GM21825 (cell line): ENCODE measurements around the gene AUP1.
A peak's percentile ranks its signal among the peaks of the same experiment; 100 is the strongest.

ENCODE experiments used
- ATAC-seq: cut with Tn5 transposase; IDR thresholded peaks from one replicate; pipeline ENCODE4 v1.9.1; 2021; ENCODE audit warnings: mild to moderate bottlenecking, moderate library complexity; ENCODE audit not compliant: unreplicated experiment

The AUP1 gene

DNA sequence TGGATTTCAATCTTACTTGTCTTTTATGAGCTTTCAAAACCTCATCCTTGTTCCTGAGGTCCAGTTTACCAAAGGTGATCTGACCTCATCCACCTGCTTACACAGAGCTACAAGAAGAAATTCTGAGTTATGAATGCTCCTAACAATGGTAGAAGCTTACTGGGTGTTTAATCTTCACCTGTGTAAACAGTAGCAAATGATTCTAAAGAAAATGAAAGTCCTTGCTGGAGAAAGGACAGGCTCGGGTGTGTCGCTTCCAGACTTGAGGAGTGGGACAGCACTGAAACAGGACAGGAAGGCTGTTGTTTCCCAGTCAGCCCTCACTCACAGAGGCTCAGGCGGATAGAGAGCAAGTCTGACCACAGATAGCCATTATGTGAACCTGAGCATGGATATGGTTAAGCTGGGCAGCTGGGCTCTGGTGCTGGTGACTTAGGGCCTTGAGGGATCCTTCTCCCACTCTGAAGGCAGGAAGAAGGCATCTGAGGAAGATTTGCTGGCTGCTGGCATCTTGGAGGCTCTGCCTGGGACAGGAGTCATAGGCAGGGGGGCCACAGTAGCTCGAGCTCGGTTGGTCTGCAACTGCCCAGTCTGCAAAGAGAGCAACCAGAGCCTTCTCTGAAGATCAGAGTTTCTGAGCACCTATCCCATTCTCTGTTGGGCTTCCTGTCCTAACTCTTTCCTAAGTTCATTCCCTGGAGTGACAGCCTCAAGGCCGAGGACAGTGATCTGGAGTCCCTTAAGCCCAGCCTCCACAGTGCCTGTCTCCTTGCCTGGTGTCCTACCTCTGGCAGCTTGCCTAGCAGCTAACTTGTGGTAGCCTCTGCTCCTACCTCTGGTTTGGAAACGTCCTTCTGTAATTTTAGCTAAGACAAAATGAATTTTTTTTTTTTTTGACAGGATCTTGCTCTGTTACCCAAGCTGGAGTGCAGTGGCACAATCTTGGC lies 29.1 kb upstream of the AUP1 start:
- no peak for ATAC-seq

DNA sequence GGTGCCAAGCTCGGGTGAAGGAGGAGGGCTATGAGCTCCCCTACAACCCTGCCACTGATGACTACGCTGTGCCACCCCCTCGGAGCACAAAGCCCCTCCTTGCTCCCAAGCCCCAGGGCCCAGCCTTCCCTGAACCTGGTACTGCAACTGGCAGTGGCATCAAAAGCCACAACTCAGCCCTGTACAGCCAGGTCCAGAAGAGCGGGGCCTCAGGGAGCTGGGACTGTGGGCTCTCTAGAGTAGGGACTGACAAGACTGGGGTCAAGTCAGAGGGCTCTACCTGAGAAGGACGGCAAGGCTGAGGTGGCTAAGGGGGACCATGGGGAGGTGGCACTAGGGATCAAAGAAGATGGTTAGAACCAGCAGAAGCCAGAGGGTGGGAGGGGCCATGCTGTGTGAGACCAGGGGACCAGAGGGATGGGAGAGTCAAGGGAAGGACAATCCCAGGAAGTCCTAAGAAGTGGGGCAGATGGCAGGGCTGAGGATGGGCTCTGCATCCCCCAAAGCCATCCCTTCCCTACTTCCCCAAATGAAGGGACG lies 27.4 kb upstream of the AUP1 start:
- no peak for ATAC-seq

DNA sequence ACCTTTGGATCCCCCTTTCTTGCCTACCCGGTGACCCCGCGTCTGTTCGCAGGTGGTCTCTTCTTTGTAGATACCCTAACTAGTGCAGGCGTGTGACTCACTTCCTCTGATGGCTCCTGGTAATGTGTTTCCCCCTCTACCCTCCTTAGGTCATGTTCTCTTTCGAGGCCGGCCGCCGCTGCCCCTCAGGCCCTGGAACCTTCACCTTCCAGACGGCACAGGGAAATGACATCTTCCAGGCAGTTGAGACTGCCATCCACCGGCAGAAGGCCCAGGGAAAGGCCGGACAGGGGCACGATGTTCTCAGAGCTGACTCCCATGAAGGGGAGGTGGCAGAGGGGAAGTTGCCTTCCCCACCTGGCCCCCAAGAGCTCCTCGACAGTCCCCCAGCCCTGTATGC lies 26.7 kb upstream of the AUP1 start:
- ATAC-seq, result no peak

DNA sequence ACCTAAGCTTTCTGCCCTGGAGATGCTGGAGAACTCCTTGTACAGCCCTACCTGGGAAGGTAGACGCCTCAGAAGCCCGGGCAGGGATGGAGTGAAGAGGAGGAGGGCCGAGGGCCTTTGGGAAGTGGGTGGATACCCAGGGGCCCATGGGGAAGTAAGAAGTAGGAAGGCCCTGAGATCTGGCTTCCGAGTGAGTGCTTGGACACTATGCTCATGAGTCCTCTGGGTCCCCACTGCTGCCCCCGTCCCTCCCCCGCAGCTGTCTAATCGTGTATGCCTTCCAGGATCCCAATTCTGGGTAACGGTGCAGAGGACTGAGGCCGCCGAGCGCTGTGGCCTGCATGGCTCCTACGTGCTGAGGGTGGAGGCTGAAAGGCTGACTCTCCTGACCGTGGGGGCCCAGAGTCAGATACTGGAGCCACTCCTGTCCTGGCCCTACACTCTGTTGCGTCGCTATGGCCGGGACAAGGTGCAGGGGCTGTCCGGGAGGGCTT lies 26.2 kb upstream of the AUP1 start:
- no peak for ATAC-seq

DNA sequence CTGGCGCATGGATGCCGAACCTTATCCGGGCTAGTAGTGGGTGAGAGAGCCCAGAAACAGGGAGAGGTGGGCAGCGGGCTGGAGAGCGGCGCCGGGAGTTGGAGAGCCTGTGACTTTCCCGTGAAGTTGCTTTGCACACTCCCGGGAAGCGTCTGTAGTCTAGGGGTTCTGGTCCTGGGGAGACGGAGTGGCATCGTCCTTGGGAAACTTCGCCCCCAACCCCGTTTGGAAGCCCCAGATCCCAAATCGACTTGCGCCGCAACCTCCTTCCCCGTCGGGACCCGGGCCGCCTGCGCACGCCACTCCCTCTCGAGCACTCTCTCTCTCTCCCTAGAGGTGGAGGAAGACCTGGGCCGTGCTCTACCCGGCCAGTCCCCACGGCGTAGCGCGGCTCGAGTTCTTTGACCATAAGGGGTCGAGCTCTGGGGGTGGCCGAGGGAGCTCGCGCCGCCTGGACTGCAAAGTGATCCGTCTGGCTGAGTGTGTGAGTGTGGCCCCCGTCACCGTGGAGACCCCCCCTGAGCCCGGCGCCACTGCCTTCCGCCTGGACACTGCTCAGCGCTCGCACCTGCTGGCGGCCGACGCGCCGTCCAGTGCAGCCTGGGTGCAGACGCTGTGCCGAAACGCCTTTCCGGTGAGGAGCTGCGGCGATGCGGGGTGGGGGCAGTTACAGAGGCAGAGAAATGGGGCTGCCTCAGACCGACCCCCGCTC lies 25.5 kb upstream of the AUP1 start:
- peak; percentile 34 for ATAC-seq

DNA sequence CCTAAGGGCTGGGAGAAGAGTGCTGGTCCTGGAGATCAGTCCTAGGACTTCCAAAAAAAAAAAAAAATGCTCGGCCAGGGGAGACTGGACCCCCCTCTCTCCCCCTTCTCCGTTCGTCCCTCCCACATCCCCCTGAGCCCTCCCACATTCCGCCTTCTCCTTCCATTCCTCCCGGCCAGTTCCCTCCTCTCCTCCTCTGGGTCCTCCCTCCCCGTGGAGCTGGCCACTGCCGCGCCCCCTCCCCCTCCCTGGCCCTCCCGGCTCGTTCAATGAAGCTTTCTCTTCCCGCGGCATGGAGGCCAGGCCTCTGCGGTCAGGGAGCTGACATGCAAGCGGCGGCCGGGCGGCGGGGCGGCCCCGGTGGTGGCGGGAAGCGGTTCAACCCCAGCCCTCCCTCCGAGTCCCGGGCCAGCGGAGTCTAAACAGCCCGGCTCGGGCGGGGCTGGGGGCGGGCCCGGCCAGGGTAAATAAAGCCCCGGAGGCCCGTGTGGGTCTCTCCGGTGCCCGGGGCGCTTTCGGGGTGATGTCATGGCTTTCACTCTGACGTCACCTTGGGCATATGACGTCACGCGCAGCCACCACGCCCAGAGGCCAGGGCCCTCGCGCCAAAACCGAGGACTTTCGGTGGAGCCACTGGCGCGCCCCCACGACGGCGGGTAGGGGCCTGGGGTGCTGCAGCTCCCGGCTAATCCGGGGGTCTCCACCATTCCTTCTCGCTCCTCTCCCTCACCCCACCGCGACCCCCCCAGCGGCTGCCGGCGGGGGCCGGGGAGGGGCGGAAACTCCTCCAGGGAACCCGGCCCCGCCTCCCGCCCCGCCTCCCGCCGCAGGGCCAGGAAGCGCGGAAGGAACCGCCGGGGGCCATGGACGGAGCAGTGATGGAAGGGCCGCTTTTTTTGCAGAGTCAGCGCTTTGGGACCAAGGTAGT lies 24.6 kb upstream of the AUP1 start, which contains the start of the genes DOK1 and LOXL3:
DOK1 (plus strand) TSS at position 829 of the 928 bp plus-strand sequence; CDS start at position 864, 35 bp downstream.
LOXL3 (minus strand) TSS at position 51 of the 928 bp plus-strand sequence. CDS start 1,308 bp downstream, outside the sequence.
- ATAC-seq, result peak; percentile 55

DNA sequence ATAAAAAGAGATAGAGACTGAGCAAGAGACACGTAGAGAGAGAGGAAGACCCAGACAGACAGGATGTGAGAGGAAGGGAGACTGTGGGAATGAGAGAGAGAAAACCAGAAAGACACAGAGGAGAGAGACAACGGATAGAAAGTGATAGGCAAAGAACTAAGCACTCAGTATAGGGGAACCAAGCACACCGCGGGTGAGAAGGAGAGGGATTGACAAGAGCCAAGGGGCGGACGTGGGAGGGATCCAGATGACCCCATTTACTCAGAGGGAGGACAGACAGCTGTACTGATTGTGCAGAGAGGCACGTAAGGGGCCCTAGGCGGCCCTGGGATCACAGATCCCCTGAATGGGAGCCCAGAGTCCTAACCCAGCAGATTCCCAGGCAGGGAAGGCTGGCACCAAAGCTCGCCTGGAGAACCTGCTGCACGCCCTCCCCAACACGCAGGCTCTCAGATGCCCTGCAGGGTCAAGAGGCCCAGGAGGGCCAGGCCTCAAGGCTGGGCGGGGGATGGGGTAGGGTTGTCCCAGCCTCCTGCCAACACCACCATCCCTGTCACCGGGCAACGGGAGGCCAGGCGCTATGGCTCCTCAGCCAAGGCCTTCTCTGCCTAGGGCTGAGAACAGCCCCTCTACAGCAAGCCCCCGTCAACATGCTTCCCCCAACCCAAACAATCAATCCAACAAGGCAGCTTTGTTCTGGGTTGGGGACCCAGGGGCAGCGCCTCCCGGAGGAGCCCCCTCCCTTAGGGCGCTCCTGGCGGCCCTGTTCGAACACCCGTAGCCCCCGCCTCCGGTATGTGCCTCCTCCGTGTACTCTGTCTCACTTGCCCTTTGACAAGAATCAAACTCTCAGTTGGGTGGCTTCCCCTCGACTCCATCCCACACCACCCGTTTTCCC lies 23.7 kb upstream of the AUP1 start:
- no peak for ATAC-seq

DNA sequence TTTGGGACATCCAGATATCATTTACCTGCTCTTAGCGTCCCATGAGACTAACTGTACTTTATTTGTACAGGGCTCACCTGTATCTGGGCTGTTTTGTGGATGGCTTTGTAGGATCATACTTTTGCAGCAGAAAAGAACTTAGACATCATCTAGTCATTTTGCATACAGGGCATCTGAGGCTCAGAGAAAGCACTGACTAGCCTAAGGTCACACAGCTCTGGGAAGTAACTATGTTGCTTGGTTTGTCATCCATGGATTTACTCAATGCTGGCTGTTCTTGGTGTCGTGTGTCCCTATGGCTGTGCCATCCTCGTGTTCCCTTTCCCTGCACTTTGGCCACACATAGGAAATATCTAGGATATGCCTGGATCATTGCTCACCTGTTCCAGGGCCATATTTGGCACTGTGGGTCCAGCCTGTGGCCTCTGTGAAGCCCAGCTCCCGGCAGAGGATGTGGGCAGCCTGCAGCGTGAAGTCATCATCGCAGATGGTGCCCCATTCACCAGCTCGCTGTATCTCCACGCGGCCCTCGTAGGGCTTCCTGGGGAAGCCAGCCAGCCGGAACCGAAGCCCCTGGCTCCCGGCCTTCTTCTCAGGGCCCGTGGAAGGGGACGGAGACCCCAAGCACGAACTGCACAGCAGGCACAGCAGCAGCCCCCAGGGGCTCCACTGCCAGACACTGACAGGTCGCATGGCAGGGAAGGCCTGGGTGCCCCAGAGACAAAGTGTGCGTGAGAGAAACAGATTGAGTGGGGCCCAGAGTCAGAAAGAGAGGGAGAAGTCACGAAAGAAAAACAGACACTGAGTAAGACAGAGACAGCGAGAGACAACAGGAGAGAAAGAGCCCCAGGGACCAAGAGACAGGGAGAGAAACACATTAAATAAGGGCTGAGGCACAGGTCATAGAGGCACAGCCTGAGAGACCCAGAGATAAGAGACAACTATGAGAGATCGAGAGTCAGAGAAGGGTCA lies 22.7 kb upstream of the AUP1 start:
- no peak for ATAC-seq

DNA sequence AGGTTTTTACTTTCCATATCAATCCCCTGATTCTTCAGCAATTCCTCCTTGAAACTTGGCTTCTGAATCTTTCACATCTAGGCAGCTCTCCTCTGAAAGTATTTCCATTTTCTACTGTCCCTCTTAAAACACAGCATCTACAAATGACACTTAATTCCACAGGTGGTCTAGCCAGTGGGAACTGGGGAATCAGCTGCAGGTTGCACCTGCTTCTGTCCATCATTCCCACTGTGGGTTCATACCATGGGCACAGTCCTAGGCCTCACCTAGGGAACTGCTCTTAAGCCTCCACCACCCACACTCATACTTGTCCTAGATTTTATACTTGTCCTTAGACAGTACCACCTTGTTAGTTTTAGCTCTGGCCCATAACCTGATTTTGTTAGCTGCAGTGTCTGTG lies 22.0 kb upstream of the AUP1 start:
- no peak for ATAC-seq

DNA sequence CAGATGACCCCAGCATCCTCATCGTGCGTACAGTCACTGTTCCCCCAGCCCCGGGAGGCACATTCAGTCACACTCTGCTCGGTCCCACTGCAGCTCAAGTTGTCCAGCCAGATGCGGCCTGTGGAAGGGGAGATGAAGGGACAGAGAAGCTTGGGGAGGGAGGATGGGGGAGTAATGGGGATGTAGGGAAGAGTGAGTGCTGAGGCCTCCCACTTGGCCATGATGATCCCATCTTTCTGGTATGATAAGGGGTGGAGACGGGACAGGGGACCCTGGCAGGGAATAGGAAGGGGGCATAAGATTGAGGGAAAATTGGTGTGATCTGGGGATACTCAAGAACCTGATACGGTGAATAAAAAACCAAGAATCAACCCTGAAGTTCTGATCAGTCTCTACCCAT lies 20.7 kb upstream of the AUP1 start:
- ATAC-seq, result no peak

DNA sequence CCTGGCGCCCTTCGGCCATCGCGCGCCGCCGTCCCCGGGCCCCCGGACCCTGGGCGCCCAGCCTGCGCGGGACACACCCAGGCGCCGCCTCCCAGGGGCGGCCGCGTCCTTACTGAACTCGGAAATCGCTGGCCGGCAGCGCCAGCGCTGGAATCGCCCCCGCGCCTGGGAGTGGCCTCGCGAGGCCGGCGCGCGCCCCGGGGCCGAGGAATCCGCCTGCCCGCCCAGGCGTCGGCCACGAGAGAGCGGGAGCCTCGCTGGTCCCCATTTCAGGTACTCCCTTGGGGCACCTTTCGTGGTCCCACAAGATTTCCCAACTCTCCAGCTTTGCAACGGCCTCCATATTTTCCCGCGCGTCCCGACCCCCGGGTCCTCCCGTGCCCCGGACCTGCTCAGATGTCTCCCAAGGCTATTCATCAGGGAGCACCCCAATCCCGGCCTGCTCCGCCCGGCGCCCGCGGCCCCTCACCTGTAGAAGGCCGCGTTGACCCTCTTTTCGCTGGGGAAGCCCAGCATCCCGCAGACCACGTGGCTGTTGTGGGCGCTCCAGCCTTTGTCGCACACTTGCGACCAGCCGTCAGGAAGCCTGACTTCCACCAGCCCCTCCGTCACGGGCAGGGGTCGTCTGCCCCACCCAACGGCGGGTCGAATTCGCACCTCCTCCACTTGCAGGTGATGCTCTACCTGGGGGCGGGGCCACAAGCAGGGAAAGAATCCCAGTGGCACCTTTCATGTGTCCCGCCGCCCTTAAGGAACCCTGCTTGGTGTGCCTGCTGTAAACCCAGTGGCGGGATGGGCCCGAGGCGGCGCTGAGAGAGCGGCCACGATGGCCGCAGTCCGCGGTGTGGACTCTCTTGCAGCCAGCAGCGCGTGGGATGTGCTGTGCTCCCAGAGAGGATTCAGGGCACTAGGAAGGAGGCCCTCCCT lies 19.7 kb upstream of the AUP1 start:
- ATAC-seq, result peak; percentile 39

DNA sequence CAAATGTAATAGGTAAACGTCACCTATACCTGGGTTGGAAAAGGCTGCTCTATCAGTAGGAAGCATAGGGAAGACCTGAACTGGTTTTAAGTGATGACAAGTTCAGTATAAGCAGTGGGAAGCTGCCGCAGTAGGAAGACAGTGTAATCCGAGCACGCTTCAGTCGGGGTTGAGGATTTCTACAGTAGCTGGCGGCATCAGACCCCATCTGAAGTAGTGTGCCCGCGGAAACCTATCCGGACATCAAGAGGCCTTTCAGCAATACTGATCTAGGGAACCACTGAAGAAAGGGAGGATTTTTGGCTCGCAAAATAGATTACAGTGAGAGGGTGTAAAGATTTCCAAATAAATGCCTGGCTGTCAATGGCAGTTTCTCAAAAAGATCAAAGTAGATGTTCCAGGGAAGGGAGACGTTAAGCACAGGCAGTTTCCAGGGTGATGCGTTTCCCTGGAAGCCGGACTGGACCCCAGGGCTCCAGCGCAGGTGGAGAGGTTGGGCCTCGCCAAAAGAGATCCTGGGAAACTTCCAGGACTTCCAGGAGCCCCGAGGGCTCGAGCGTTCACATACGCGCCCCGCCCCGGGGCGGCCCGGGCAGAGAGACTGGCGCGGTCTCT lies 18.9 kb upstream of the AUP1 start:
- no peak for ATAC-seq

DNA sequence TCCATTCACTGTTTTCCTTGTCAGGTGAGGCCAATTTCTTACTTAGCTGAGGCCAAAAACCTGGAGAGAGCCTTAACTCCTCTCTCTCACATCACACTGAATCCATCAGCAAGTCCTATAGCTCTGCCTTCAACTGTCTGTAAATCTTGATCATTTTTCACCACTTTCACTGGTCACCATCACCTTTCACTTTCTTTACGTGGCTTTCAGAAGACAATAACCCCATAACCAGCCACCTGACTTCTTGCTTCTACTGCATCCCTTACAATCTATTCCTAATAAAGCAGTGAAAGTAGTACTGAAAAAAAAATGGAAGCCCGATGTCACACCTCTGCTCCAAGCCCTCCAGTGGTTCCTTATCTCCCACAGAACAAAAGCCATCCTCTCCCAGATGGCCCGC lies 16.5 kb upstream of the AUP1 start:
- ATAC-seq, result no peak

DNA sequence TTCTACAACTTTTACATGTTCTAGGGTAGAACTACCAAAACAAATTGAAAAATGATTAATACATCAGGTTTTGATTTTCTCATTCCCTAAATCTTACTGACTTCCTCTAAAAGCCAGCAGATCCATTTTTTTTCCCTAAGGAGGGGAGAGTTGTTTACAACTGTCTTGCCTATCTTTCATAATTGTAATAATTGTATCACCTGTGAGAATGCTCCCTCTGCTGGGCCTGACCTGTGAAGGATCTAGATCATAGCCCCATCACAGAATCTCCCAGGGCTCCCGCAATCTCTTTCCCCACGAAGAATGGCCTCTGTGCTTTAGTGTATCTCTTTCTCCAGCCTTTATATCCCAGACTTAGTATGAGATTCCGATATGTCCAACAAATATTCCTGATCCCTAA lies 15.1 kb upstream of the AUP1 start:
- ATAC-seq, result no peak

DNA sequence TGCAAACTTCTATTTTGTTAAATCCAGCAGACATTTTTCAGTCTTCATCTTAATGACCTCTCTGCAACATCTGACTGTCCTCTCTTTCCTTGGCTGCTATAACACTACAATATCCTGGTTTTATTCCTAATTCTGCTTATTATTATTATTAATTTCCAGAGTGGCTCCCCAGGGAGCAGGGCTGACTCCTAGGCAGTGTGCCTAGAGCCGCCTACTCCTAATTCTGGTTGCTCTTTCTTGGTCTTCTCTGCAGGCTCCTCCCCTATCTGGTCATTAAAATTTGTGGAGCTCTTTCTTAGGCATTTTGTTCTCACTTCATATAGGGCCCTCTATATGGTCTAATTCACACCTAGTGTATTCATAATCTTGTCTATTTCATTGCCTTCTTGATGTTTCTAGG lies 13.5 kb upstream of the AUP1 start:
- no peak for ATAC-seq

DNA sequence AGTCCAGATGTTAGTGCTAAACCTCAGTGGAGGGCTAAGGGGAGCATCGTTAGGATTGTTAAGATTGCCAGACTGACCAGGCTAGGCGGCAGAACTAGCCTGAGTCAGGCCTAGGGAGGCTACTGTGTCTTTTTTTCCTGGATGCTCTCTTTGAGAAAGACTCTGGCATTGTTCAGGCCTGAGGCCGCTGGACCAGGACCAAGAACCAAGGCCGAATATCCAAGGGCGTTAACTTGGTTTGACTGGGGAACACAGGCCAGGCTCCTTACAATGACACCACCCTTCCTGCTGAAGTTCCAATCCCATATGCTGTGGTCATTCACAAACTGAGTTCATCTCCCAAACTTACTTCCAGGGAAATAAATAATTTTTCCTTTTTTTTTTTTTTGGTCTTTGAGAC lies 10.8 kb upstream of the AUP1 start:
- ATAC-seq, result no peak

DNA sequence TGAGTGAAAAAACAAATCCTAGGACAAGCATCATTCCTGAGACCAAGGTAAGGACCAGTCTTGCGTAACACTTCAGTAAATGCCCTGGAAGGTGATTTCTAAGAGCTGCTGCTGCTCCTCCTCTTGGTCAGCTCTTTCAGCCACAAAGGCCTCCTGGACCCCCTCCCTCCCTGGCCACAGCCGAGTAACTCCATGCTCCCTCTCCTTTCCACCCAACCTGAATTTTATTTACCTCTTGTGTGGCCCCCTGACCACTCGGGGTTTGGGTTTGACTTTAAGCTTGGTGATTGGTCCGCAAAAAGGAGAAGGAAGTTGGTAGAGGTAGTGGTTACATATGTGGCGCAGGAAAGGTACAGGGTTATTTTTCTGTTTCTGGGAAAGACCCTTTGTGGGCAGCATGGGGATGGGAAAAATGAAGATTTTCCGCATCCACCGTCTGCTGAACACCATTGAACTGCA lies 9.4 kb upstream of the AUP1 start:
- no peak for ATAC-seq
